ENCODE measurements around the gene RAB20. TPM values are rescaled to one million over a fixed set of nuclear protein-coding genes. Genes with fewer than 3 reads are reported as not detected.

RAB20 gene
- total RNA-seq, 1 donor from 2014 or later, result 3.8 TPM

- H3K4me1 Mint-ChIP-seq (ENCODE audit: low read depth), result peaks cover 6% of the 10 kb centered on the region
- H3K4me3 Mint-ChIP-seq (ENCODE audit: low read depth), result no peak overlapping the region
- no peaks in the 10 kb centered on the region for H3K36me3 Mint-ChIP-seq (ENCODE audit: insufficient read depth)
- no peaks in the 10 kb centered on the region for H3K9me3 Mint-ChIP-seq (ENCODE audit: low read depth)
- no peaks in the 10 kb centered on the region for H3K27me3 Mint-ChIP-seq
- DNase-seq (ENCODE audit: low spot score, unreplicated experiment), result no peak
- no peak overlapping the region for H3K27ac Mint-ChIP-seq
- no peak for TF ChIP-seq CTCF (IDR thresholded peaks at IDR 0.05; ENCODE audit: unreplicated experiment)
Observed at GRCh38 chr13:110523180-110523579, 38.3 kb downstream of the RAB20 start.

- no peak for TF ChIP-seq CTCF (IDR thresholded peaks at IDR 0.05; ENCODE audit: unreplicated experiment)
- Mint-ChIP-seq H3K27ac (no peak overlapping the region), H3K4me3 (ENCODE audit: low read depth) (no peak overlapping the region), H3K9me3 (ENCODE audit: low read depth) (no peaks in the 10 kb centered on the region), H3K36me3 (ENCODE audit: insufficient read depth) (no peaks in the 10 kb centered on the region), H3K4me1 (ENCODE audit: low read depth) (peaks cover 4% of the 10 kb centered on the region), H3K27me3 (no peaks in the 10 kb centered on the region)
- no peak for DNase-seq (ENCODE audit: low spot score, unreplicated experiment)
Observed at GRCh38 chr13:110522721-110523120, 38.8 kb downstream of the RAB20 start.

- Mint-ChIP-seq H3K36me3 (ENCODE audit: insufficient read depth) (no peaks in the 10 kb centered on the region), H3K9me3 (ENCODE audit: low read depth) (no peaks in the 10 kb centered on the region), H3K27me3 (peaks cover 2% of the 10 kb centered on the region), H3K4me3 (ENCODE audit: low read depth) (no peak overlapping the region), H3K4me1 (ENCODE audit: low read depth) (no peaks in the 10 kb centered on the region), H3K27ac (no peak overlapping the region)
- no peak for TF ChIP-seq CTCF (IDR thresholded peaks at IDR 0.05; ENCODE audit: unreplicated experiment)
- DNase-seq (ENCODE audit: low spot score, unreplicated experiment), result no peak
Observed at GRCh38 chr13:110521946-110522345, 39.6 kb downstream of the RAB20 start.

GRCh38 chr13:110521296-110521680, 40.2 kb downstream of the RAB20 start:
- Mint-ChIP-seq H3K9me3 (ENCODE audit: low read depth) (no peaks in the 10 kb centered on the region), H3K4me1 (ENCODE audit: low read depth) (no peaks in the 10 kb centered on the region), H3K4me3 (ENCODE audit: low read depth) (no peak overlapping the region), H3K36me3 (ENCODE audit: insufficient read depth) (no peaks in the 10 kb centered on the region), H3K27me3 (peaks cover 2% of the 10 kb centered on the region), H3K27ac (no peak overlapping the region)
- no peak for DNase-seq (ENCODE audit: low spot score, unreplicated experiment)
- no peak for TF ChIP-seq CTCF (IDR thresholded peaks at IDR 0.05; ENCODE audit: unreplicated experiment)

GRCh38 chr13:110520431-110521295, 40.9 kb downstream of the RAB20 start:
- Mint-ChIP-seq H3K36me3 (ENCODE audit: insufficient read depth) (no peaks in the 10 kb centered on the region), H3K27ac (no peak overlapping the region), H3K4me3 (ENCODE audit: low read depth) (no peak overlapping the region), H3K9me3 (ENCODE audit: low read depth) (no peaks in the 10 kb centered on the region), H3K27me3 (peaks cover 2% of the 10 kb centered on the region), H3K4me1 (ENCODE audit: low read depth) (no peaks in the 10 kb centered on the region)
- TF ChIP-seq CTCF (IDR thresholded peaks at IDR 0.05; ENCODE audit: unreplicated experiment), result no peak
- DNase-seq (ENCODE audit: low spot score, unreplicated experiment), result no peak
